AG04450 (cell line): ENCODE data around the gene RNF11. TPM values are rescaled to one million over a fixed set of nuclear protein-coding genes. Genes with fewer than 3 reads are reported as not detected.
"Not testable (repeated sequence)": the region's sequence is repeated elsewhere in the genome, so short reads cannot be mapped to it uniquely, and the experiment has no call there.

Source experiments
- CTCF ChIA-PET: fragments of 300-600, 350-600 bp; formaldehyde crosslinking; extraction: SDS; loops from one replicate; lab custom pipeline; 2022; ENCODE audit warnings: antibody characterized with exemption, inconsistent platforms; lab: Charles Lee
- POLR2A ChIA-PET: fragments of 350-600 bp; formaldehyde crosslinking; extraction: SDS; loops from one replicate; lab custom pipeline; 2021; ENCODE audit warnings: antibody characterized with exemption, inconsistent platforms; lab: Yijun Ruan, JAX
- DNase-seq: peaks from one replicate; pipeline ENCODE4 v3.0.0-alpha.2; 2011; ENCODE audit warnings: low read depth, low spot score
- H3K27ac ChIP-seq: one replicate; pipeline ENCODE4 v1.5.1; 2012; ENCODE audit warnings: low read depth, low read length, control low read depth
- H3K27me3 ChIP-seq: one replicate; pipeline ENCODE4 v1.6.0; 2012; ENCODE audit warnings: low read length; ENCODE audit not compliant: control insufficient read depth, insufficient read depth
- H3K4me3 ChIP-seq: 2 replicates; pipeline ENCODE4 v1.5.1; 2011; ENCODE audit warnings: mild to moderate bottlenecking, low read depth, low read length, control low read depth
- H3K9me3 ChIP-seq: 2 replicates; pipeline ENCODE4 v1.5.1; 2012; ENCODE audit warnings: low read length; ENCODE audit not compliant: control insufficient read depth, insufficient read depth
- polyA plus RNA-seq: library from polyadenylated mRNA; depleted of rRNA; stranded (reverse); fragments of >200 nt; gene quantifications from 2 replicates; pipeline ENCODE4 v1.2.3, GENCODE V29; 2011
- TF ChIP-seq, protein P1 (sequence below): IDR thresholded peaks from 2 replicates; pipeline ENCODE4 v1.5.1; 2011; ENCODE audit warnings: low read depth, low read length, control low read depth, inconsistent platforms

The RNF11 gene
- polyA plus RNA-seq, 1 experiment: 163 TPM

DNA sequence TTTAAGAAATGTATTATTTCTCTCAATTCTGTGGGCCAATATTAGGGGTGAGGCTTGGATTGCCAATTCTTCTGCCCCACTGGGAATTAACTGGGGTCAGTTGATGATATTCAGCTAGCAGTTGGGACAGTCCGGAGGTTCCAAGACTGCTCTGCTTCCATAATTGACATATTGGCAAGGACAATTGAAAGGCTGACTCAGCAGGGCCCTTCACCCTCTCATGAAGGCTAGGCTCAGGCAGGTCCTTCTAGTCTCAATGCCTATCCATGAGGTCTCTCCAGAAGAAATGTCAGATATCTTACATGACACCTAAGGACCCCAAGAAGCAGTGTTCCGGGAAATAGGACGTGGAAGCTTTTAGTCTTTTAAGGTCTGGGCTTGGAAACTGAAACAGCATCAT lies 13.3 kb upstream of the RNF11 start:
- ChIA-PET POLR2A (no interaction called here), CTCF (no interaction called here)
- H3K27ac ChIP-seq: no peak overlapping the region
- H3K9me3 ChIP-seq: no peaks in the 10 kb centered on the region
- H3K27me3 ChIP-seq: peaks cover 4% of the 10 kb centered on the region
- no peak overlapping the region for H3K4me3 ChIP-seq
- no peak for DNase-seq
- TF ChIP-seq, protein P1, sequence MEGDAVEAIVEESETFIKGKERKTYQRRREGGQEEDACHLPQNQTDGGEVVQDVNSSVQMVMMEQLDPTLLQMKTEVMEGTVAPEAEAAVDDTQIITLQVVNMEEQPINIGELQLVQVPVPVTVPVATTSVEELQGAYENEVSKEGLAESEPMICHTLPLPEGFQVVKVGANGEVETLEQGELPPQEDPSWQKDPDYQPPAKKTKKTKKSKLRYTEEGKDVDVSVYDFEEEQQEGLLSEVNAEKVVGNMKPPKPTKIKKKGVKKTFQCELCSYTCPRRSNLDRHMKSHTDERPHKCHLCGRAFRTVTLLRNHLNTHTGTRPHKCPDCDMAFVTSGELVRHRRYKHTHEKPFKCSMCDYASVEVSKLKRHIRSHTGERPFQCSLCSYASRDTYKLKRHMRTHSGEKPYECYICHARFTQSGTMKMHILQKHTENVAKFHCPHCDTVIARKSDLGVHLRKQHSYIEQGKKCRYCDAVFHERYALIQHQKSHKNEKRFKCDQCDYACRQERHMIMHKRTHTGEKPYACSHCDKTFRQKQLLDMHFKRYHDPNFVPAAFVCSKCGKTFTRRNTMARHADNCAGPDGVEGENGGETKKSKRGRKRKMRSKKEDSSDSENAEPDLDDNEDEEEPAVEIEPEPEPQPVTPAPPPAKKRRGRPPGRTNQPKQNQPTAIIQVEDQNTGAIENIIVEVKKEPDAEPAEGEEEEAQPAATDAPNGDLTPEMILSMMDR: no peak

DNA sequence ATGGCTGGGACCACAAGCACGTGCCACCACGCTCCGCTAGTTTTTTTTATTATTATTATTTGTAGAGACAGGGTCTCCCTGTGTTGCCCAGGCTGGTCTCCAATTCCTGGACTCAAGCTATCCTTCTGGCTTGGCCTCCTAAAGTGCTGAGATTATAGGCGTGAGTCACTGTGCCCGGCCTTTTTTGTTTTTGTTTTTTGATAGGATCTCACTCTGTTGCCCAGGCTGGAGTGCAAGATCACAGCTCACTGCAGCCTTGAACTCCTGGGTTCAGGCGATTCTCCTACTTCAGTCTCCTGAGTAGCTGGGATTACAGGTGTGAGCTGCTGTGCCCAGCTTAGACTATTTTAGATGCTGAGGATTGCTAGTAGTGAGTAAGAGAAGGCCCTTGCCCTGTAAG lies 11.8 kb upstream of the RNF11 start:
- no peaks in the 10 kb centered on the region for H3K9me3 ChIP-seq
- H3K27ac ChIP-seq: no peak overlapping the region
- no peak for DNase-seq
- ChIA-PET POLR2A (interaction anchor here (1.3 kb wide), 1 partner anchor 12 kb away, joined by 3 read pairs; the partner anchor contains the start of gene RNF11), CTCF (interaction anchor here (1.6 kb wide), 1 partner anchor 311 kb away, joined by 3 read pairs; no protein-coding TSS in a partner anchor)
- H3K27me3 ChIP-seq: peaks cover 7% of the 10 kb centered on the region
- TF ChIP-seq, protein P1: no peak
- H3K4me3 ChIP-seq: no peak overlapping the region

DNA sequence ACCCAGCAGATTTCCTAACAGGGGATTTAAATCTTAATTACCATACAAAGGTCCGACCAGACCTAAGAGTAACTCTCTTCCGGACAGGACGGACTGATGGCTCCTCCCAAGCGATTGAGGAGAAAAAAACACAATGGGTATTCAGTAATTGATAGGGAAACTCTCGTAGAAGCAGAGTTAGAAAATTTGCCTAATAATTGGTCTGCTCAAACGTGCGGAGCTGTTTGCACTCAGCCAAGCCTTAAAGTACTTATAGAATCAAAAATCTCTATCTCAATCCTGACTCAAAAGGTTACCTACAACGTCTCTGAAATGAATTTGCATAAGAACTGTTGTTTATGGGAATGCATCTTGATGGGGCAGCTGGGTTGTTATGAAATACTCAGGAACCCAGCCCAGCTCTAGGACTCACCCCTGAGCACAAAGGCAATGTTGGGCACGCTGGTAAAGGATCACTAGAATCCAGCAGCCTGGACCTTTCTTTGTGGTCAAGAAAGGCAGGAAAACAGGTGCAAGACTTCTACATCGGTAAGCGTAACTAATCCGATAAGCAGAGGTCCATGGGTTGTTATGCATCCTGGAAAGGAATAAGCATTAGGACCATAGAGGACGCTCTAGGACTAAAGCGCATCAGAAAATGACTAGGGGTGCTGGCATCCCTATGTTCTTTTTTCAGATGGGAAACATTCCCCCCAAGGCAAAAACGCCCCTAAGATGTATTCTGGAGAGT lies 8.7 kb upstream of the RNF11 start:
- CTCF ChIA-PET: interaction anchor here (3.1 kb wide), 1 partner anchor 35 kb away, joined by 7 read pairs; no protein-coding TSS in a partner anchor
- H3K9me3 ChIP-seq: not testable (repeated sequence)

DNA sequence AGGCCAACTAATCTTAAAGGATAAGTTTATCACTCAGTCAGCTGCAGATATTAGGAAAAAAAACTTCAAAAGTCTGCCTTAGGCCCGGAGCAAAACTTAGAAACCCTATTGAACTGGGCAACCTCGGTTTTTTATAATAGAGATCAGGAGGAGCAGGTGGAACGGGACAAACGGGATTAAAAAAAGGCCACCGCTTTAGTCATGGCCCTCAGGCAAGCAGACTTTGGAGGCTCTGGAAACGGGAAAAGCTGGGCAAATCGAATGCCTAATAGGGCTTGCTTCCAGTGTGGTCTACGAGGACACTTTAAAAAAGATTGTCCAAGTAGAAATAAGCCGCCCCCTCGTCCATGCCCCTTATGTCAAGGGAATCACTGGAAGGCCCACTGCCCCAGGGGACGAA lies 7.6 kb upstream of the RNF11 start:
- H3K4me3 ChIP-seq, H3K27ac ChIP-seq, H3K27me3 ChIP-seq, H3K9me3 ChIP-seq, POLR2A ChIA-PET, DNase-seq: not testable (repeated sequence)
- CTCF ChIA-PET: interaction anchor here (3.1 kb wide), 1 partner anchor 36 kb away, joined by 7 read pairs; no protein-coding TSS in a partner anchor

More for the DNA sequence above, 8.7 kb upstream of the RNF11 start:
- H3K27ac ChIP-seq, H3K27me3 ChIP-seq, DNase-seq, POLR2A ChIA-PET, H3K4me3 ChIP-seq: not testable (repeated sequence)

DNA sequence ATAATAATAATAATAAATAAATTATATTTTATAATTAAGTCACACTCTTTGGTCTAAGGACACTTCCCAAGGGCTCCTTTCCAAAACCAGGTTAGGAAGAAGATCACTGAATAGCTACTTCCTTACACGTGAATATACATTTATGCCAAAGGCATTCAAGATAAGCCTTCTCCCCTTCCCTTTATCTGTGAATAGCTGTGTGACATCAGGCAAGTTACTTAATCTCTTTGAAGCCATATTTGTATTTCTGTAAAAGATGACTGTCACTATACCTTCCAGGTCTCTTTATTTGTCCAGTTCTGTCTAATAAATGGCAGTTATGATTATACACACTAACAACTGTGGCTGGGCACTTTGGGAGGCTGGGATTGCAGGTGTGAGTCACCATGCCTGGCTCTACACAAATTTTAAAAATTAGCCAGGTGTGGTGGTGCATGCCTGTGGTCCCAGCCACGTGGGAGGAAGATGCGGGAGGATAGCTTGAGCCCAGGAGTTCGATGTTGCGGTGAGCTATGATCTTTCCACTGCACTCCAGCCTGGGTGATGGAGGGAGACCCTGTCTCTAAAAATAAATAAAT lies 5.5 kb upstream of the RNF11 start:
- ChIA-PET POLR2A (no interaction called here), CTCF (no interaction called here)
- DNase-seq: no peak
- TF ChIP-seq, protein P1: no peak
- Histone ChIP-seq H3K9me3 (no peaks in the 10 kb centered on the region), H3K27ac (no peak overlapping the region), H3K27me3 (peaks cover 7% of the 10 kb centered on the region), H3K4me3 (no peak overlapping the region)

DNA sequence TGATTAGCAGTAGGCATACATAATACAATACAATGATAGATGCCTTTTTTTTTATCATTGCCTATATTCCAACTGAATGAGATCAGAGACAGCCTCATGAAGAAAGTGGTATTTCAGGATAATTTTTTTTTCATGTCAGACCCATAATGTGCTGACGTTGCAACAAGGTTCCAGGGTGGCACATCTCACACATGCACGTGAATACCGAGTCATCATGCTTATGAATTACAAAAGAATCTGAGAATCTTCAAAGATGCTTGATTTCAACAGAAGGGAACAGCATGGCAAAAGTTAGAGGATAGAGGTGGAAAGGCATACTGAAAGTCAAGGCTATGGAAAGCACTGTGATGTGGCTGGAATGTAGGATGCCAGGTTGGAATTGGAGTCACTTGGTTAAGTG lies 5.0 kb upstream of the RNF11 start:
- Histone ChIP-seq H3K27ac (no peak overlapping the region), H3K9me3 (no peaks in the 10 kb centered on the region), H3K4me3 (no peak overlapping the region), H3K27me3 (peaks cover 7% of the 10 kb centered on the region)
- POLR2A ChIA-PET: no interaction called here
- CTCF ChIA-PET: no interaction called here
- TF ChIP-seq, protein P1: no peak
- DNase-seq: no peak
